Measurements from ENCODE around the gene QRSL1. TPM values are rescaled to one million over a fixed set of nuclear protein-coding genes. Genes with fewer than 3 reads are reported as not detected.

Gene QRSL1
- total RNA-seq, 1 experiment from 2014 or later, result 19.0 TPM

DNA sequence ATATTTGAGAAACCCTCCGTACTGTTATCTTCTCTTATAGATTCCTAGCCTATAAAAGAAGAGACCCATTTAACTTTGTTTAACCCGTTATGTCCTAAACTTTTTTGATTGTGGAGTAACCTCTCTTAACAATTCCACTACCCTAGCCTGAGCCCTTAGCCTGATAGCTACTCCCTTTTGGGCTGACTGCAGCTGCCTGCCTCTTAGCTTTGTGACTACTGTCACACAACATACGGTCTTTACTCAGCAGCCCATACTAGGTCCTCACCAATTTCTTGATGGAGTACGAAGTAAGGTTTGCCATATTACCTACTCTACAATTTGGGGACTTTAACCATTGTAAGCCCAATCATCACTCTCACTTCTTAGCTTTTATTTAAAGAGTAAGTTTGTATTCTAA lies 72.7 kb downstream of the QRSL1 start:
- no TSS peak for BruUV-seq (replicated peaks)
- Histone ChIP-seq H3K4me1 (peaks cover 15% of the 10 kb centered on the region), H3K9me3 (no peaks in the 10 kb centered on the region), H3K4me3 (ENCODE audit: low read depth, low read length) (no peak overlapping the region), H3K27me3 (replicated peaks; ENCODE audit: control insufficient read depth, insufficient read depth, low read length) (no peaks in the 10 kb centered on the region), H3K36me3 (ENCODE audit: control insufficient read depth, insufficient read depth, low read length) (no peaks in the 10 kb centered on the region)
- Mint-ChIP-seq H3K4me1 (ENCODE audit: low read depth, unreplicated experiment) (peaks cover 16% of the 10 kb centered on the region), H3K9me3 (ENCODE audit: unreplicated experiment) (no peaks in the 10 kb centered on the region), H3K27ac (ENCODE audit: unreplicated experiment) (no peak overlapping the region), H3K27me3 (ENCODE audit: insufficient read depth, unreplicated experiment) (no peaks in the 10 kb centered on the region), H3K4me3 (ENCODE audit: unreplicated experiment) (peak overlapping the region; percentile 52), H3K36me3 (ENCODE audit: insufficient read depth, unreplicated experiment) (peaks cover 4% of the 10 kb centered on the region)
- ChIA-PET CTCF (no interaction called here), POLR2A (no interaction called here)
- TF ChIP-seq, protein P1, sequence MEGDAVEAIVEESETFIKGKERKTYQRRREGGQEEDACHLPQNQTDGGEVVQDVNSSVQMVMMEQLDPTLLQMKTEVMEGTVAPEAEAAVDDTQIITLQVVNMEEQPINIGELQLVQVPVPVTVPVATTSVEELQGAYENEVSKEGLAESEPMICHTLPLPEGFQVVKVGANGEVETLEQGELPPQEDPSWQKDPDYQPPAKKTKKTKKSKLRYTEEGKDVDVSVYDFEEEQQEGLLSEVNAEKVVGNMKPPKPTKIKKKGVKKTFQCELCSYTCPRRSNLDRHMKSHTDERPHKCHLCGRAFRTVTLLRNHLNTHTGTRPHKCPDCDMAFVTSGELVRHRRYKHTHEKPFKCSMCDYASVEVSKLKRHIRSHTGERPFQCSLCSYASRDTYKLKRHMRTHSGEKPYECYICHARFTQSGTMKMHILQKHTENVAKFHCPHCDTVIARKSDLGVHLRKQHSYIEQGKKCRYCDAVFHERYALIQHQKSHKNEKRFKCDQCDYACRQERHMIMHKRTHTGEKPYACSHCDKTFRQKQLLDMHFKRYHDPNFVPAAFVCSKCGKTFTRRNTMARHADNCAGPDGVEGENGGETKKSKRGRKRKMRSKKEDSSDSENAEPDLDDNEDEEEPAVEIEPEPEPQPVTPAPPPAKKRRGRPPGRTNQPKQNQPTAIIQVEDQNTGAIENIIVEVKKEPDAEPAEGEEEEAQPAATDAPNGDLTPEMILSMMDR (IDR thresholded peaks at IDR 0.05; ENCODE audit: insufficient read depth in 1 of 2, low read depth in 1 of 2, low read length in 1 of 2, severe bottlenecking in 1 of 2, unreplicated experiment in 1 of 2), result no peak
- no peak for DNase-seq
- intact Hi-C loops (cut with micrococcal nuclease; ENCODE audit: unreplicated experiment), result loop anchor here (5.0 kb wide), 2 partner anchors 210 to 275 kb away; no protein-coding TSS in a partner anchor

DNA sequence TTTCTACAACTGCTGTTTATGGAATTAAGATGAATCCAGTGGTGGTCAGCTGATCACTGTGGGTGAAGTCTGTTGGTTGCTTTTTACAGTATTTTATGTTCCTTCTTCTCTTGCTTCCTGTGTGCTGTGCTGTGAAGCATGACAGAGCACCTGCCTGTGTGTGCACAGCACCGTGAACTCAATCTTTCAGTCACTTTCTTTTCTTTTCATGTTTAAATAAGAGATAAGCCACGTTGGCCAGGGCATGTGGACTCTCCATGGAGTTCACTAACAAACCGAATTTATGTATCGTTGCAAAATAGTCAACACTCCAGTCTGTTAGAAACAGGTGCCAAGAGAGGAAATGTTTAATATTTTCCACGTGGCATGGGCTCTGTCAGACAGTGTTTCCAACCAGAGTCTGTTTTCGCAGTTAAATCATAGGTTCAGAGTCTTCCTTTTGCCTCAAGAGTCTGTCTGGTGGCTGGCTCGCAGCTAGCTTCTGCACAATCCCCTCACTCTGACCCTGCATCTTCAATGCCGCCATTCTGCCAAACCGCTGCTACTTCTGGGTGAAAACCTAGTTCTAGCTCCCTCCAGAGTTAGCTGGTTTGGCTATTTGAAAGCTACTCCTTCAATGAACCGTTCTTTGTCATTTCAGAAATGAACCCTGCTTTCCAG lies 73.2 kb downstream of the QRSL1 start:
- Histone ChIP-seq H3K9me3 (no peaks in the 10 kb centered on the region), H3K4me1 (peaks cover 15% of the 10 kb centered on the region), H3K36me3 (ENCODE audit: control insufficient read depth, insufficient read depth, low read length) (no peaks in the 10 kb centered on the region), H3K27me3 (replicated peaks; ENCODE audit: control insufficient read depth, insufficient read depth, low read length) (no peaks in the 10 kb centered on the region), H3K4me3 (ENCODE audit: low read depth, low read length) (peak overlapping the region; percentile 8)
- Mint-ChIP-seq H3K27me3 (ENCODE audit: insufficient read depth, unreplicated experiment) (no peaks in the 10 kb centered on the region), H3K4me3 (ENCODE audit: unreplicated experiment) (peak overlapping the region; percentile 52), H3K4me1 (ENCODE audit: low read depth, unreplicated experiment) (peaks cover 16% of the 10 kb centered on the region), H3K9me3 (ENCODE audit: unreplicated experiment) (no peaks in the 10 kb centered on the region), H3K27ac (ENCODE audit: unreplicated experiment) (no peak overlapping the region), H3K36me3 (ENCODE audit: insufficient read depth, unreplicated experiment) (peaks cover 5% of the 10 kb centered on the region)
- POLR2A ChIA-PET, result no interaction called here
- TF ChIP-seq, protein P1 (IDR thresholded peaks at IDR 0.05; ENCODE audit: insufficient read depth in 1 of 2, low read depth in 1 of 2, low read length in 1 of 2, severe bottlenecking in 1 of 2, unreplicated experiment in 1 of 2), result no peak
- intact Hi-C loops (cut with micrococcal nuclease; ENCODE audit: unreplicated experiment), result loop anchor here (5.0 kb wide), 2 partner anchors 210 to 275 kb away; no protein-coding TSS in a partner anchor
- CTCF ChIA-PET, result no interaction called here
- BruUV-seq (replicated peaks), result no TSS peak
- DNase-seq, result peak; percentile 35 to 38

DNA sequence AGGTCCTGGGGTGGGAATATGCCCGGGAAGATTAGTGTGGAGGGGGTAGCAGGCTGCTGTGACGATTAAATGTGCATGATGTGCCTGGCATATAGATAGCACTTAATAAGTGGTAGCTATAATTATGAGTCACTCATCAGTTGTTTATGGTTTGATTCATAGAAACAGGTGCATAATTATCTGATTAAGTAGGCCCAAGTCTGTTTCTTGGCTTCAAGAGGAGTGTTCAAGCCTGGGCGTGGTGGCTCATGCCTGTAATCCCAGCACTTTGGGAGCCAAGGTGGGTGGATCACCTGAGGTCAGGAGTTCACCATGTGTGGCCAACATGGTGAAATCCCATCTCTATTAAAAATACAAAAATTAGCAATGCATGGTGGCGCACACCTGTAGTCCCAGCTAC lies 74.9 kb downstream of the QRSL1 start:
- ChIA-PET CTCF (no interaction called here), POLR2A (no interaction called here)
- H3K9me3 ChIP-seq, result no peaks in the 10 kb centered on the region
- peaks cover 15% of the 10 kb centered on the region for H3K4me1 ChIP-seq
- H3K36me3 ChIP-seq (ENCODE audit: control insufficient read depth, insufficient read depth, low read length), result no peaks in the 10 kb centered on the region
- intact Hi-C loops (cut with micrococcal nuclease; ENCODE audit: unreplicated experiment), result loop anchor here (5.0 kb wide), 2 partner anchors 208 to 273 kb away; no protein-coding TSS in a partner anchor
- H3K27ac Mint-ChIP-seq (ENCODE audit: unreplicated experiment), result no peak overlapping the region
- BruUV-seq (replicated peaks), result no TSS peak
- DNase-seq, result no peak
- H3K9me3 Mint-ChIP-seq (ENCODE audit: unreplicated experiment), result no peaks in the 10 kb centered on the region
- no peaks in the 10 kb centered on the region for H3K27me3 Mint-ChIP-seq (ENCODE audit: insufficient read depth, unreplicated experiment)
- H3K36me3 Mint-ChIP-seq (ENCODE audit: insufficient read depth, unreplicated experiment), result peaks cover 5% of the 10 kb centered on the region
- H3K27me3 ChIP-seq (replicated peaks; ENCODE audit: control insufficient read depth, insufficient read depth, low read length), result no peaks in the 10 kb centered on the region
- H3K4me1 Mint-ChIP-seq (ENCODE audit: low read depth, unreplicated experiment), result peaks cover 16% of the 10 kb centered on the region
- H3K4me3 Mint-ChIP-seq (ENCODE audit: unreplicated experiment), result no peak overlapping the region
- no peak overlapping the region for H3K4me3 ChIP-seq (ENCODE audit: low read depth, low read length)
- TF ChIP-seq, protein P1 (IDR thresholded peaks at IDR 0.05; ENCODE audit: insufficient read depth in 1 of 2, low read depth in 1 of 2, low read length in 1 of 2, severe bottlenecking in 1 of 2, unreplicated experiment in 1 of 2), result no peak
